HCT116 (cell line): ENCODE measurements around the gene SPATC1L. TPM values are rescaled to one million over a fixed set of nuclear protein-coding genes. Genes with fewer than 3 reads are reported as not detected.

ENCODE experiments used
- ATAC-seq: fragments of 200-7000 bp; cut with Tn5 transposase; 2 replicates; pipeline ENCODE4 v1.9.1; 2020; ENCODE audit warnings: mild to moderate bottlenecking, moderate library complexity
- BruUV-seq: library from RNA; stranded (reverse); fragments of 400-500 nt; replicated peaks from 2 replicates; lab custom pipeline; 2021; lab: Mats Ljungman, UMichigan
- CTCF ChIA-PET: fragments of 300-600 bp; sonication (Branson Sonifier 250); formaldehyde crosslinking; loops from one replicate; lab custom pipeline; 2021; ENCODE audit warnings: antibody characterized with exemption; lab: Charles Lee
- POLR2A ChIA-PET: fragments of 300-600, 350-600 bp; sonication (Branson Sonifier 250); formaldehyde crosslinking; loops from one replicate; lab custom pipeline; 2021; ENCODE audit warnings: antibody characterized with exemption; lab: Charles Lee
- RAD21 ChIA-PET, 2 experiments: fragments of 300-600 bp; sonication (Branson Sonifier 250); formaldehyde crosslinking; loops; one replicate each; lab custom pipeline; 2023; ENCODE audit warnings: low total read pairs in 2 of 2; ENCODE audit not compliant: uncharacterized antibody in 2 of 2, unreplicated experiment in 2 of 2, low non-redundant PET in 1 of 2; lab: Charles Lee
- DNase-seq: peaks from one replicate; pipeline ENCODE4 v3.0.0-alpha.2; 2010; ENCODE audit warnings: low read depth, low spot score
- H2AFZ ChIP-seq: fragments of 200-600 bp; shearing (Covaris generic), sonication (generic); 2 replicates; pipeline ENCODE4 v1.6.1; 2017; ENCODE audit warnings: low read depth, mixed run types, mixed read lengths, antibody characterized with exemption, low read length; ENCODE audit not compliant: poor library complexity, severe bottlenecking
- H3K27ac ChIP-seq: 2 replicates; pipeline ENCODE4 v1.5.1; 2012; ENCODE audit warnings: low read depth, low read length
- H3K27me3 ChIP-seq: fragments of 200-600 bp; sonication (generic); 2 replicates; pipeline ENCODE4 v1.6.1; 2016; ENCODE audit warnings: mixed run types, low read length, mixed read lengths; ENCODE audit not compliant: insufficient read depth
- H3K36me3 ChIP-seq, 2 experiments: fragments of 200-500 bp in 1 of 2; fragments of 200-600 bp in 1 of 2; sonication (Bioruptor generic) in 1 of 2; sonication (generic) in 1 of 2; 2 replicates each; pipeline versions ENCODE4 v1.5.1 to v1.6.1; 2014 to 2016; ENCODE audit warnings: low read length in 2 of 2, inconsistent platforms in 1 of 2, mixed read lengths in 1 of 2, mixed run types in 1 of 2; ENCODE audit not compliant: insufficient read depth in 2 of 2, control insufficient read depth in 1 of 2
- H3K4me1 ChIP-seq, 2 experiments: fragments of 200-600 bp in 1 of 2; sonication (generic) in 1 of 2; 2 replicates each; pipeline versions ENCODE4 v1.5.1 to v1.6.1; 2012 to 2017; ENCODE audit warnings: low read length in 2 of 2, inconsistent platforms in 1 of 2, mild to moderate bottlenecking in 1 of 2, mixed read lengths in 1 of 2, mixed run types in 1 of 2, moderate library complexity in 1 of 2; ENCODE audit not compliant: insufficient read depth in 2 of 2, control insufficient read depth in 1 of 2
- H3K4me2 ChIP-seq: fragments of 200-600 bp; sonication (generic); 2 replicates; pipeline ENCODE4 v1.6.1; 2017; ENCODE audit warnings: mixed run types, low read length, mixed read lengths
- H3K4me3 ChIP-seq, 2 experiments: fragments of 200-600 bp in 1 of 2; sonication (generic) in 1 of 2; replicated peaks in 1 of 2; 2 replicates each; pipeline ENCODE4 v1.5.1; 2011 to 2016; ENCODE audit warnings: low read length in 2 of 2, control low read depth in 1 of 2, low read depth in 1 of 2, mild to moderate bottlenecking in 1 of 2, mixed read lengths in 1 of 2, mixed run types in 1 of 2
- H3K79me2 ChIP-seq: fragments of 200-600 bp; sonication (generic); 2 replicates; pipeline ENCODE4 v1.6.1; 2017; ENCODE audit warnings: mild to moderate bottlenecking, mixed run types, low read length, moderate library complexity, mixed read lengths; ENCODE audit not compliant: insufficient read depth
- H3K9ac ChIP-seq: fragments of 200-600 bp; sonication (generic); 2 replicates; pipeline ENCODE4 v1.6.1; 2016; ENCODE audit warnings: low read length, mixed read lengths
- H3K9me2 ChIP-seq: fragments of 200-600 bp; sonication (generic), shearing (Covaris generic); 2 replicates; pipeline ENCODE4 v1.6.1; 2017; ENCODE audit warnings: mixed run types, mild to moderate bottlenecking, moderate library complexity; ENCODE audit not compliant: insufficient read depth
- H3K9me3 ChIP-seq, 2 experiments: fragments of 200-500 bp in 1 of 2; fragments of 200-600 bp in 1 of 2; sonication (Bioruptor generic) in 1 of 2; sonication (generic) in 1 of 2; 2 replicates each; pipeline ENCODE4 v1.6.1; 2014 to 2017; ENCODE audit warnings: low read length in 2 of 2, mixed read lengths in 2 of 2, inconsistent platforms in 1 of 2, low read depth in 1 of 2, mild to moderate bottlenecking in 1 of 2, mixed run types in 1 of 2, moderate library complexity in 1 of 2; ENCODE audit not compliant: control insufficient read depth in 1 of 2, insufficient read depth in 1 of 2
- H4K20me1 ChIP-seq: fragments of 200-600 bp; sonication (generic), shearing (Covaris generic); 2 replicates; pipeline ENCODE4 v1.6.1; 2017; ENCODE audit warnings: mixed run types, mild to moderate bottlenecking, moderate library complexity; ENCODE audit not compliant: insufficient read depth
- EZH2 ChIP-seq: fragments of 200-600 bp; sonication (generic); IDR thresholded peaks from 2 replicates; pipeline ENCODE4 v1.6.1; 2017; ENCODE audit warnings: antibody characterized with exemption, mixed run types
- FOSL1 ChIP-seq: IDR thresholded peaks from 2 replicates; pipeline ENCODE4 v1.6.1; 2012; ENCODE audit warnings: low read depth
- SRF ChIP-seq: IDR thresholded peaks from 2 replicates; pipeline ENCODE4 v1.6.1; 2012; ENCODE audit warnings: low read depth
- ZBTB33 ChIP-seq: IDR thresholded peaks from 2 replicates; pipeline ENCODE4 v1.6.1; 2011; ENCODE audit warnings: mild to moderate bottlenecking, low read length, moderate library complexity; ENCODE audit not compliant: insufficient replicate concordance; ENCODE audit errors: extremely low read depth
- intact Hi-C: fragments of 100-400 bp; cut with micrococcal nuclease; formaldehyde crosslinking; loops from 2 replicates; pipeline ENCODE4 v1.10.0; 2022
- total RNA-seq: library from RNA; stranded (reverse); gene quantifications from one replicate; pipeline ENCODE4 v1.2.1, GENCODE V29; 2021; ENCODE audit not compliant: unreplicated experiment

The SPATC1L gene
- total RNA-seq, 1 experiment from 2014 or later: 1.3 TPM

DNA sequence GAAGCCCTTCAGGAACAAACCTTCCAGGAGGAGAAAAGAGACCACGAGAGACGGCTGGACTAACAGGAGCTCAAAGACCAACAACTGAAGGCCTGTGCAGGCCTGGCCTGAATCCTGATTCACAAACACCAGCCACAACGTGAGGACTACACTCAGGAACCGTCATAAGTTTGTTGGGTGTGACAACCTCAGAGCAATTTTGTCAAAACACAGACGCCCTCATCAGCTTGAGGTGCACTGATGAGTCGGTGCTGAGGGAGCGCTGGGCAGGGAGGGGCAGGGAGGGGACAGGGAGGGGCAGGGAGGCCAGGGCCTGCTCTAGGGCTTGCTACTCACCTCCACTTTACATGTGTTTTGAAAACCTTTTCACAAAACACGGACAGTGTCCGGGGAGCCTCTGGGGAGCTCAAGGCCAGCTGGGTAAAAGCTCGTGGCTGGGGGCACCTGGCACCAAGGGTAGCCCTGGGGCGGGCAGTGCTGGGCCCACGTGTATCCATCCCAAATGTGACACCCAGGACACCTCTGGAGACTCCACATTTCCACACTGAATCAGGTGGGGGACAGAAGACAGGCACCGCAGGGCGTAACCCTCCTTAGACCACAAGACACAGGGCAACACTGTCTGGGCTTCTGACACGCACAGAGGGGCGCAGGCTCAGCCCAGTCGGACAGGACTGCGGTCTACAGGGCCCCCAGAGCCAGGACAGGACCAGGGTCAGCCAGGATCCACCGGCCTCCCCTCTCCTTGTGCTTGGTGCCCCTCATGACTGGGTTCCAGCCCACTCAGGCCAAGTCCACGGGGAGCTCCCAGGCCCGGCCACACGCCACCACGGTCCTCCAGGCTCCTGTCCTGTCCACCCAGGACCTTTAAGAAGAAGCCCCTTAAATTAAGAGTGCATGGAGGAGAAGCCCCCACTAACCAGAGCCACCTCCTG is 27.8 kb upstream of the SPATC1L start (continued):
- TF ChIP-seq ZBTB33 (no peak), FOSL1 (no peak), SRF (no peak)

DNA sequence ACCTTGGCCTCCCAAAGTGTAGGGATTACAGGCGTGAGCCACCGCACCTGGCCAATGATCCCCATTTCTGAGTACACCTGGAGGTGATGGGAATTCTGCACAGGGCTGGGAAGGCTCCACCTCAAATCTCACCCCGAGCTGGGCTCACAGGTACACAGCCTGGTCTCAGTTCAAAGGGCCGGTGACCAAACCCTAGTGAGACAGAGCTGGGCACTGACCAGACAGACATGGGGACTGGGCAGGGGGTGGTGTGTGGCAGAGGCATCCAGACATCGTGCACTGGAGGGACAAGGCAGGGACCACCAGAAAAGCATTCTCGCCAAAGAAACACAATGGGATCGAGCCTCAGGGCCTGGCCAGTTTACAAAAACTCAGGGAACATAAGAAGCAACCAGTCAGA is 27.1 kb upstream of the SPATC1L start:
- H3K27ac ChIP-seq: no peak overlapping the region
- no peak for ATAC-seq
- intact Hi-C loops: loop anchor here (5.0 kb wide), 2 partner anchors 64 to 239 kb away; no protein-coding TSS in a partner anchor
- no TSS peak for BruUV-seq
- H3K9me3 ChIP-seq: no peaks in the 10 kb centered on the region
- H3K4me3 ChIP-seq: no peak overlapping the region
- no peaks in the 10 kb centered on the region; a peak in 1 of 4 replicates for H3K36me3 ChIP-seq
- no peaks in the 10 kb centered on the region for H3K9me2 ChIP-seq
- no peak overlapping the region for H3K9ac ChIP-seq
- H2AFZ ChIP-seq: no peak overlapping the region
- no peaks in the 10 kb centered on the region for H4K20me1 ChIP-seq
- no peak overlapping the region for H3K4me2 ChIP-seq
- ChIA-PET CTCF (no interaction called here), RAD21 (no interaction called here), POLR2A (no interaction called here)
- DNase-seq: no peak
- no peaks in the 10 kb centered on the region for H3K4me1 ChIP-seq
- no peak for TF ChIP-seq EZH2
- H3K79me2 ChIP-seq: no peaks in the 10 kb centered on the region
- no peaks in the 10 kb centered on the region for H3K27me3 ChIP-seq
